WTC11 (cell line): ENCODE measurements around the gene GP2. TPM values are rescaled to one million over a fixed set of nuclear protein-coding genes. Genes with fewer than 3 reads are reported as not detected.

ENCODE experiments used
- ATAC-seq: fragments of 200-7000 bp; cut with Tn5 transposase; 2 replicates; pipeline ENCODE4 v1.10.0; 2021; ENCODE audit warnings: mild to moderate bottlenecking, moderate library complexity
- CTCF ChIA-PET: fragments of 300-600 bp; sonication (Branson Sonifier 250); formaldehyde crosslinking; loops from one replicate; lab custom pipeline; 2021; ENCODE audit warnings: antibody characterized with exemption; lab: Charles Lee
- POLR2A ChIA-PET: fragments of 350-600 bp; sonication (Branson Sonifier 250); formaldehyde crosslinking; loops from one replicate; lab custom pipeline; 2021; ENCODE audit warnings: antibody characterized with exemption; lab: Charles Lee
- DNase-seq: peaks from one replicate; pipeline ENCODE4 v3.0.0; 2021; ENCODE audit warnings: low spot score
- H3K27ac Mint-ChIP-seq: 2 replicates; pipeline ENCODE4 v1.8.0; 2021; ENCODE audit warnings: mixed read lengths
- H3K27me3 Mint-ChIP-seq: 2 replicates; pipeline ENCODE4 v1.8.0; 2021; ENCODE audit warnings: low read depth, mild to moderate bottlenecking, moderate library complexity, mixed read lengths
- H3K36me3 Mint-ChIP-seq: 2 replicates; pipeline ENCODE4 v1.8.0; 2021; ENCODE audit warnings: mixed read lengths
- H3K4me1 Mint-ChIP-seq: 2 replicates; pipeline ENCODE4 v1.8.0; 2022; ENCODE audit warnings: mixed read lengths
- H3K4me3 Mint-ChIP-seq: 2 replicates; pipeline ENCODE4 v1.8.0; 2021; ENCODE audit warnings: mild to moderate bottlenecking, moderate library complexity, mixed read lengths
- H3K9me3 Mint-ChIP-seq: 2 replicates; pipeline ENCODE4 v1.8.0; 2021; ENCODE audit warnings: mixed read lengths
- EMX1 ChIP-seq: fragments of 250-450 bp; sonication (Bioruptor Pico); IDR thresholded peaks from 2 replicates; pipeline ENCODE4 v1.8.0; 2021; ENCODE audit warnings: mild to moderate bottlenecking
- ESRRA ChIP-seq: sonication (generic); formaldehyde crosslinking; IDR thresholded peaks from 2 replicates; pipeline ENCODE4 v1.8.1; 2022; ENCODE audit warnings: mild to moderate bottlenecking, missing genetic modification reagents, borderline replicate concordance
- HMGA2 ChIP-seq: fragments of 250-450 bp; sonication (Bioruptor Pico); IDR thresholded peaks from 2 replicates; pipeline ENCODE4 v1.4.0; 2021; ENCODE audit warnings: mild to moderate bottlenecking, moderate library complexity
- JAZF1 ChIP-seq: fragments of 250-450 bp; sonication (Bioruptor Pico); IDR thresholded peaks from 2 replicates; pipeline ENCODE4 v1.9.0; 2021; ENCODE audit warnings: moderate library complexity, mild to moderate bottlenecking, inconsistent platforms
- JUN ChIP-seq: sonication (generic); formaldehyde crosslinking; IDR thresholded peaks from 2 replicates; pipeline ENCODE4 v1.8.0; 2023; ENCODE audit warnings: mild to moderate bottlenecking, missing genetic modification reagents
- NFYB ChIP-seq: sonication (generic); formaldehyde crosslinking; conservative IDR thresholded peaks from 2 replicates; pipeline ENCODE4 v1.8.0; 2022; ENCODE audit warnings: low read depth, missing genetic modification reagents
- OVOL2 ChIP-seq: fragments of 250-450 bp; sonication (Bioruptor Pico); IDR thresholded peaks from 2 replicates; pipeline ENCODE4 v1.9.0; 2021; ENCODE audit warnings: mild to moderate bottlenecking, borderline replicate concordance
- PRRX2 ChIP-seq: fragments of 250-450 bp; sonication (Bioruptor Pico); IDR thresholded peaks from 2 replicates; pipeline ENCODE4 v1.8.0; 2021; ENCODE audit warnings: mild to moderate bottlenecking
- ZNF121 ChIP-seq: sonication (generic); formaldehyde crosslinking; IDR thresholded peaks from 2 replicates; pipeline ENCODE4 v1.8.0; 2023; ENCODE audit warnings: missing genetic modification reagents
- ZNF416 ChIP-seq: fragments of 250-450 bp; sonication (Bioruptor Pico); IDR thresholded peaks from 2 replicates; pipeline ENCODE4 v1.9.0; 2021; ENCODE audit warnings: mild to moderate bottlenecking, inconsistent platforms
- total RNA-seq: library from RNA; stranded (reverse); gene quantifications from 3 replicates; pipeline ENCODE4 v1.2.3, GENCODE V29; 2021
- TF ChIP-seq, protein P1 (sequence below): sonication (generic); formaldehyde crosslinking; IDR thresholded peaks from 2 replicates; pipeline ENCODE4 v1.8.1; 2022; ENCODE audit warnings: missing genetic modification reagents, borderline replicate concordance
- TF ChIP-seq, protein P2 (sequence below): sonication (generic); formaldehyde crosslinking; IDR thresholded peaks from 2 replicates; pipeline ENCODE4 v1.8.0; 2023; ENCODE audit warnings: mild to moderate bottlenecking, missing genetic modification reagents
- TF ChIP-seq, protein P3 (sequence below): sonication (generic); formaldehyde crosslinking; IDR thresholded peaks from 2 replicates; pipeline ENCODE4 v1.8.0; 2023; ENCODE audit warnings: missing genetic modification reagents, mild to moderate bottlenecking, borderline replicate concordance
- TF ChIP-seq, protein P4 (sequence below): sonication (generic); formaldehyde crosslinking; IDR thresholded peaks from 2 replicates; pipeline ENCODE4 v1.8.1; 2022; ENCODE audit warnings: mild to moderate bottlenecking, moderate library complexity, missing genetic modification reagents

Gene GP2
- total RNA-seq, 1 experiment from 2014 or later = 6.6 TPM

DNA sequence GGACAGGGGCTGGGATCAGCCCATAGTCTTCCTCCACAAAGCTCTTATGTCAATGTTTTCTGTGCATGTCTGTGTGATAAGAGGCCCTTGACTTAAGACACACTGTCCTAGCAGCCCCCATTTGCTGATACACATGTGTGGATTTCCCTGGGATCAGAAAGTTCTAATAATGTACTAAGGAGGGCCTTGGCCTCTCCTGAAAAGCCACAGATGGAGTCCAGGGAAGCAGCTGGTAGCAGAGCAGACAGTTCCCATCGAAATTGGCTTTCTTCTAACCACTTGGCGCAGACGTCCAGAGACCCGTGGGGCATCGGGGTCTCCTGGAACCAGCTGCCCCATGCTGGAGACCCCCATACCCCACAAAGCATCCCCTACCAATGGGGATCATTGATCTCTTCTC is 4.3 kb upstream of the GP2 start:
- Mint-ChIP-seq H3K36me3 (no peaks in the 10 kb centered on the region), H3K9me3 (no peaks in the 10 kb centered on the region), H3K27me3 (no peaks in the 10 kb centered on the region), H3K4me1 (0 out of 2 replicates have a peak, but pooled peaks cover 3% of the 10 kb centered on the region), H3K4me3 (no peak overlapping the region), H3K27ac (no peak overlapping the region)
- no peak for DNase-seq
- POLR2A ChIA-PET = no interaction called here
- ATAC-seq = no peak
- CTCF ChIA-PET = interaction anchor here (0.5 to 1.8 kb wide), 4 partner anchors 18 to 424 kb away, joined by 3 to 5 read pairs (median 4); no protein-coding TSS in a partner anchor
- TF ChIP-seq, protein P1, sequence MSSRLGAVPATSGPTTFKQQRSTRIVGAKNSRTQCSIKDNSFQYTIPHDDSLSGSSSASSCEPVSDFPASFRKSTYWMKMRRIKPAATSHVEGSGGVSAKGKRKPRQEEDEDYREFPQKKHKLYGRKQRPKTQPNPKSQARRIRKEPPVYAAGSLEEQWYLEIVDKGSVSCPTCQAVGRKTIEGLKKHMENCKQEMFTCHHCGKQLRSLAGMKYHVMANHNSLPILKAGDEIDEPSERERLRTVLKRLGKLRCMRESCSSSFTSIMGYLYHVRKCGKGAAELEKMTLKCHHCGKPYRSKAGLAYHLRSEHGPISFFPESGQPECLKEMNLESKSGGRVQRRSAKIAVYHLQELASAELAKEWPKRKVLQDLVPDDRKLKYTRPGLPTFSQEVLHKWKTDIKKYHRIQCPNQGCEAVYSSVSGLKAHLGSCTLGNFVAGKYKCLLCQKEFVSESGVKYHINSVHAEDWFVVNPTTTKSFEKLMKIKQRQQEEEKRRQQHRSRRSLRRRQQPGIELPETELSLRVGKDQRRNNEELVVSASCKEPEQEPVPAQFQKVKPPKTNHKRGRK (CRISPR knock-in tag) = no peak
- TF ChIP-seq, protein P2, sequence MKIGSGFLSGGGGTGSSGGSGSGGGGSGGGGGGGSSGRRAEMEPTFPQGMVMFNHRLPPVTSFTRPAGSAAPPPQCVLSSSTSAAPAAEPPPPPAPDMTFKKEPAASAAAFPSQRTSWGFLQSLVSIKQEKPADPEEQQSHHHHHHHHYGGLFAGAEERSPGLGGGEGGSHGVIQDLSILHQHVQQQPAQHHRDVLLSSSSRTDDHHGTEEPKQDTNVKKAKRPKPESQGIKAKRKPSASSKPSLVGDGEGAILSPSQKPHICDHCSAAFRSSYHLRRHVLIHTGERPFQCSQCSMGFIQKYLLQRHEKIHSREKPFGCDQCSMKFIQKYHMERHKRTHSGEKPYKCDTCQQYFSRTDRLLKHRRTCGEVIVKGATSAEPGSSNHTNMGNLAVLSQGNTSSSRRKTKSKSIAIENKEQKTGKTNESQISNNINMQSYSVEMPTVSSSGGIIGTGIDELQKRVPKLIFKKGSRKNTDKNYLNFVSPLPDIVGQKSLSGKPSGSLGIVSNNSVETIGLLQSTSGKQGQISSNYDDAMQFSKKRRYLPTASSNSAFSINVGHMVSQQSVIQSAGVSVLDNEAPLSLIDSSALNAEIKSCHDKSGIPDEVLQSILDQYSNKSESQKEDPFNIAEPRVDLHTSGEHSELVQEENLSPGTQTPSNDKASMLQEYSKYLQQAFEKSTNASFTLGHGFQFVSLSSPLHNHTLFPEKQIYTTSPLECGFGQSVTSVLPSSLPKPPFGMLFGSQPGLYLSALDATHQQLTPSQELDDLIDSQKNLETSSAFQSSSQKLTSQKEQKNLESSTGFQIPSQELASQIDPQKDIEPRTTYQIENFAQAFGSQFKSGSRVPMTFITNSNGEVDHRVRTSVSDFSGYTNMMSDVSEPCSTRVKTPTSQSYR (CRISPR knock-in tag) = no peak
- TF ChIP-seq, protein P3, sequence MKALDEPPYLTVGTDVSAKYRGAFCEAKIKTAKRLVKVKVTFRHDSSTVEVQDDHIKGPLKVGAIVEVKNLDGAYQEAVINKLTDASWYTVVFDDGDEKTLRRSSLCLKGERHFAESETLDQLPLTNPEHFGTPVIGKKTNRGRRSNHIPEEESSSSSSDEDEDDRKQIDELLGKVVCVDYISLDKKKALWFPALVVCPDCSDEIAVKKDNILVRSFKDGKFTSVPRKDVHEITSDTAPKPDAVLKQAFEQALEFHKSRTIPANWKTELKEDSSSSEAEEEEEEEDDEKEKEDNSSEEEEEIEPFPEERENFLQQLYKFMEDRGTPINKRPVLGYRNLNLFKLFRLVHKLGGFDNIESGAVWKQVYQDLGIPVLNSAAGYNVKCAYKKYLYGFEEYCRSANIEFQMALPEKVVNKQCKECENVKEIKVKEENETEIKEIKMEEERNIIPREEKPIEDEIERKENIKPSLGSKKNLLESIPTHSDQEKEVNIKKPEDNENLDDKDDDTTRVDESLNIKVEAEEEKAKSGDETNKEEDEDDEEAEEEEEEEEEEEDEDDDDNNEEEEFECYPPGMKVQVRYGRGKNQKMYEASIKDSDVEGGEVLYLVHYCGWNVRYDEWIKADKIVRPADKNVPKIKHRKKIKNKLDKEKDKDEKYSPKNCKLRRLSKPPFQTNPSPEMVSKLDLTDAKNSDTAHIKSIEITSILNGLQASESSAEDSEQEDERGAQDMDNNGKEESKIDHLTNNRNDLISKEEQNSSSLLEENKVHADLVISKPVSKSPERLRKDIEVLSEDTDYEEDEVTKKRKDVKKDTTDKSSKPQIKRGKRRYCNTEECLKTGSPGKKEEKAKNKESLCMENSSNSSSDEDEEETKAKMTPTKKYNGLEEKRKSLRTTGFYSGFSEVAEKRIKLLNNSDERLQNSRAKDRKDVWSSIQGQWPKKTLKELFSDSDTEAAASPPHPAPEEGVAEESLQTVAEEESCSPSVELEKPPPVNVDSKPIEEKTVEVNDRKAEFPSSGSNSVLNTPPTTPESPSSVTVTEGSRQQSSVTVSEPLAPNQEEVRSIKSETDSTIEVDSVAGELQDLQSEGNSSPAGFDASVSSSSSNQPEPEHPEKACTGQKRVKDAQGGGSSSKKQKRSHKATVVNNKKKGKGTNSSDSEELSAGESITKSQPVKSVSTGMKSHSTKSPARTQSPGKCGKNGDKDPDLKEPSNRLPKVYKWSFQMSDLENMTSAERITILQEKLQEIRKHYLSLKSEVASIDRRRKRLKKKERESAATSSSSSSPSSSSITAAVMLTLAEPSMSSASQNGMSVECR (CRISPR knock-in tag) = no peak
- no peak for TF ChIP-seq NFYB (CRISPR knock-in tag)
- TF ChIP-seq ESRRA (CRISPR knock-in tag) = no peak
- TF ChIP-seq HMGA2 = no peak

DNA sequence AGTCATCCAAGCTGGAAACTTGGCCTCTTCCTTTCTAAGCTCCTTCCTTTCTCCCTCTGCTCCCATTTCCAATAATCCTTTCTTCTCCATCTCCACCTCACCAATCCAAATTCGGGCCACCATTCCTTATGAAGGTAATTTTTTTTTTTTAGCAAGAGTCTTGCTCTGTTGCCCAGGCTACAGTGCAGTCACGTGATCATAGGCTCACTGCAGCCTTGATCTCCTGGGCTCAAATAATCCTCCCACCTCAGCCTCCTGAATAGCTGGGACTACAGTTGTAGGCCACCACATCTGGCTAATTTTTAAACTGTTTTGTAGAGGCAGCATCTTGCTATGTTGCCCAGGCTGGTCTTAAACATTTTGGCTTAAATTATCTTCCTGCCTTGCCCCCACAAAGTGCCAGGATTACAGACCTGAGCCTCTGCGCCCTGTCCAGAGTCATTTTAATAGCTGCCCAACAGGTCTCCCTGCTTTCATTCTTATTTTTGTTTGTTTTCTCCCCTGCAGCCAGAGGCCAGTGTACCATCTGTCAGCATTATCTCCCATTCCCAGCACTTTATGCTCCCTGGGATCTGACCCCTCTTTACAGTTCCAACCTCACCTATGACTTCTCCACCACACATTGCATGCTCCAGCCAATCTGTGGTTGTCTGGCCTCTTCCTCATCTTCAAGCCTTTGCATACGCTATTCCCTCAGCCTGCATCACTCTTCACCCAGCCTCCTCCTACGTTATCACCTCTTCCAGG is 2.3 kb upstream of the GP2 start:
- Mint-ChIP-seq H3K4me3 (no peak overlapping the region), H3K4me1 (0 out of 2 replicates have a peak, but pooled peaks cover 3% of the 10 kb centered on the region), H3K9me3 (no peaks in the 10 kb centered on the region), H3K36me3 (no peaks in the 10 kb centered on the region), H3K27me3 (no peaks in the 10 kb centered on the region), H3K27ac (no peak overlapping the region)
- CTCF ChIA-PET = no interaction called here
- TF ChIP-seq ZNF121 (CRISPR knock-in tag) = no peak
- TF ChIP-seq, protein P4, sequence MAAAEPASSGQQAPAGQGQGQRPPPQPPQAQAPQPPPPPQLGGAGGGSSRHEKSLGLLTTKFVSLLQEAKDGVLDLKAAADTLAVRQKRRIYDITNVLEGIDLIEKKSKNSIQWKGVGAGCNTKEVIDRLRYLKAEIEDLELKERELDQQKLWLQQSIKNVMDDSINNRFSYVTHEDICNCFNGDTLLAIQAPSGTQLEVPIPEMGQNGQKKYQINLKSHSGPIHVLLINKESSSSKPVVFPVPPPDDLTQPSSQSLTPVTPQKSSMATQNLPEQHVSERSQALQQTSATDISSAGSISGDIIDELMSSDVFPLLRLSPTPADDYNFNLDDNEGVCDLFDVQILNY (CRISPR knock-in tag) = no peak
- TF ChIP-seq ZNF416 (CRISPR knock-in tag) = no peak
- no peak for TF ChIP-seq OVOL2 (CRISPR knock-in tag)
- no peak for TF ChIP-seq EMX1 (CRISPR knock-in tag)
- no peak for TF ChIP-seq PRRX2 (CRISPR knock-in tag)
- TF ChIP-seq JUN (CRISPR knock-in tag) = no peak
- TF ChIP-seq JAZF1 (CRISPR knock-in tag) = no peak
- POLR2A ChIA-PET = interaction anchor here (0.6 kb wide), 1 partner anchor 28 kb away, joined by 3 read pairs; no protein-coding TSS in a partner anchor
- ATAC-seq (no peak), DNase-seq (no peak)
